Gastroesophageal sphincter (tissue), 3 donors: ENCODE results near the gene G6PD.

ENCODE experiments used
- CTCF ChIP-seq, 4 experiments: fragments of 200-600 bp in 2 of 4; fragments of 450-650 bp in 2 of 4; sonication (generic) in 1 of 4; IDR thresholded peaks; one replicate each; pipeline ENCODE4 v1.5.1; 2017 to 2019; ENCODE audit warnings: antibody characterized with exemption in 4 of 4, mild to moderate bottlenecking in 2 of 4, moderate library complexity in 2 of 4
- EP300 ChIP-seq: sonication (generic); formaldehyde crosslinking; IDR thresholded peaks from one replicate; pipeline ENCODE4 v1.6.1; 2017; ENCODE audit warnings: antibody characterized with exemption, mild to moderate bottlenecking

DNA sequence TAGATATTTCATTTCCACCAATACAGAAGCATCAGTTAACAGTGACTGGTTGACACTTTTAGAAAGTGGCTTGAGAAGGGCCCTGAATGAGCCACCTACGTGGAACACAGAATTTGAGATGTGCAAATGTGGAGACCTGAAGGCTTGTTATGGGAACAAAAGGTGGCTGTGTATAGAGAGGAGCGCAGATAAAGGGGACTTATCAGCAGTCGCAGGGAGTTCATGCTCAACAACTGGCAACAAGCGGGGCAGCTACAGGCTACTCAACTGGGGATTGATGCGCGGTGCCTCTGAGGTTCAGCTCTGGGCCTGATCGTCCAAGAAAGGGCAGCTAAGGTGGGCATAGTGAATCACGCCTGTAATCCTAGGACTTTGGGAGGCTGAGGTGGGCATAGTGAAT, 27.3 kb downstream of the G6PD start:
- TF ChIP-seq EP300 (no peak), CTCF (IDR thresholded peaks at IDR 0.05) (no peak)
